ENCODE data around the gene PXDN.

PXDN gene

GRCh38 chr2:1607236-1607920 lies 136.9 kb downstream of the PXDN start:
- no peak for DNase-seq

- DNase-seq = no peak
Measured at GRCh38 chr2:1606421-1607235, 137.7 kb downstream of the PXDN start.

- DNase-seq = no peak
Measured at GRCh38 chr2:1606046-1606400, 138.3 kb downstream of the PXDN start.

- DNase-seq = no peak
Measured at GRCh38 chr2:1605102-1606045, 138.9 kb downstream of the PXDN start.

GRCh38 chr2:1603521-1603920 lies 140.8 kb downstream of the PXDN start:
- no peak for DNase-seq

GRCh38 chr2:1603059-1603458 lies 141.3 kb downstream of the PXDN start:
- DNase-seq = no peak

- DNase-seq = no peak
Measured at GRCh38 chr2:1602278-1603010, 141.9 kb downstream of the PXDN start.

GRCh38 chr2:1601471-1602277 lies 142.6 kb downstream of the PXDN start:
- DNase-seq = no peak

GRCh38 chr2:1601067-1601412 lies 143.3 kb downstream of the PXDN start:
- DNase-seq = no peak

GRCh38 chr2:1600191-1601066 lies 143.9 kb downstream of the PXDN start:
- no peak for DNase-seq

GRCh38 chr2:1599301-1600085 lies 144.8 kb downstream of the PXDN start:
- no peak for DNase-seq

- no peak for DNase-seq
Measured at GRCh38 chr2:1598800-1599199, 145.5 kb downstream of the PXDN start.

- no peak for DNase-seq
Measured at GRCh38 chr2:1598041-1598710, 146.1 kb downstream of the PXDN start.

GRCh38 chr2:1595274-1595673 lies 149.0 kb downstream of the PXDN start:
- DNase-seq = no peak

GRCh38 chr2:1594373-1595171 lies 149.7 kb downstream of the PXDN start:
- no peak for DNase-seq

GRCh38 chr2:1594123-1594372 lies 150.3 kb downstream of the PXDN start:
- DNase-seq = no peak

- DNase-seq = peak; percentile 44
Measured at GRCh38 chr2:1593371-1594122, 150.8 kb downstream of the PXDN start.
